Measurements from ENCODE around the gene RNU6-9. TPM values are rescaled to one million over a fixed set of nuclear protein-coding genes. Genes with fewer than 3 reads are reported as not detected.

The RNU6-9 gene
- total RNA-seq, 4 donors from 2014 or later: not detected

DNA sequence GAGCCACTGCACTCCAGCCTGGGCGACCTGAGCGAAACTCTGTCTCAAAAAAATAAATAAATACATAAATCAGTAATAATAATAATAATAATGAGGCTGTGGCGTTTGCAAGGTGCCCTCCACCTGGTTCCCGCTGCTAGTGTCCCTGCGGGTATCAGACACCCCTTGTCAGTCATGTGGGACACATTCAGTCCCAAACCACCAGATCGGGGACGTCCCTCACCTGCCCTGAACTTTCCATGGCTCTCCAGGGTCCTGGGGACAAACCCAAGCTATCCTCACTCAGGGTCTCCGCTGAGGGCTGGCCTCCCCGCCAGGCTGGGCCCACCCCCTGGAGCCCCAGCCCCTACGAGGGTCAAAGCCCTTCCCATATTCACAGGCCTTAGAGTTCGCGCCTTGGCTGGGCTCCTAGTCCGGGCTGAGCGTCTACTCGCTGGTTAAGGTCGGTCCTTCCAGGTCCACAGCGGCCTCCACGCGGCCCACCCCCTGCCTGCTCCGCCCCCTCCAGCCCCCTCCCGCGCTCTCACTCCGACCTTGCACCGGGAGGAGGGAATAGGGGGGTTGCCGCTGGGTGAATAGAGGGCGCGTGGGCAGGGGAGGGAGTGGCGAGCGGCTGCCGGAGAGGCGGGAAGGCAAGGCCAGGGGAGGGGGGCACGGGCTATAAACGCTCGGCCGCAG is 23.5 kb downstream of the RNU6-9 start:
- Histone ChIP-seq H3K27ac (no peak overlapping the region), H3K27me3 (peaks cover 57% of the 10 kb centered on the region), H3K9me3 (no peaks in the 10 kb centered on the region), H3K4me1 (peaks cover 0 to 72% (median 25%) of the 10 kb centered on the region in 3 donors), H3K4me3 (peak overlapping the region in 1 of 2 donors; percentile 44), H3K36me3 (no peaks in the 10 kb centered on the region)
- ATAC-seq: no peak
- WGBS, 2 donors (ENCODE audit: low coverage in 1 of 2): 78 to 80% methylated on average over 2 to 7 of the region's 35 CpGs
- TF ChIP-seq POLR2AphosphoS5 (IDR thresholded peaks at IDR 0.05) (no peak), POLR2A (IDR thresholded peaks at IDR 0.05) (no peak), EP300 (IDR thresholded peaks at IDR 0.05) (no peak)
- TF ChIP-seq, protein P1, sequence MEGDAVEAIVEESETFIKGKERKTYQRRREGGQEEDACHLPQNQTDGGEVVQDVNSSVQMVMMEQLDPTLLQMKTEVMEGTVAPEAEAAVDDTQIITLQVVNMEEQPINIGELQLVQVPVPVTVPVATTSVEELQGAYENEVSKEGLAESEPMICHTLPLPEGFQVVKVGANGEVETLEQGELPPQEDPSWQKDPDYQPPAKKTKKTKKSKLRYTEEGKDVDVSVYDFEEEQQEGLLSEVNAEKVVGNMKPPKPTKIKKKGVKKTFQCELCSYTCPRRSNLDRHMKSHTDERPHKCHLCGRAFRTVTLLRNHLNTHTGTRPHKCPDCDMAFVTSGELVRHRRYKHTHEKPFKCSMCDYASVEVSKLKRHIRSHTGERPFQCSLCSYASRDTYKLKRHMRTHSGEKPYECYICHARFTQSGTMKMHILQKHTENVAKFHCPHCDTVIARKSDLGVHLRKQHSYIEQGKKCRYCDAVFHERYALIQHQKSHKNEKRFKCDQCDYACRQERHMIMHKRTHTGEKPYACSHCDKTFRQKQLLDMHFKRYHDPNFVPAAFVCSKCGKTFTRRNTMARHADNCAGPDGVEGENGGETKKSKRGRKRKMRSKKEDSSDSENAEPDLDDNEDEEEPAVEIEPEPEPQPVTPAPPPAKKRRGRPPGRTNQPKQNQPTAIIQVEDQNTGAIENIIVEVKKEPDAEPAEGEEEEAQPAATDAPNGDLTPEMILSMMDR (IDR thresholded peaks at IDR 0.05): no peak

DNA sequence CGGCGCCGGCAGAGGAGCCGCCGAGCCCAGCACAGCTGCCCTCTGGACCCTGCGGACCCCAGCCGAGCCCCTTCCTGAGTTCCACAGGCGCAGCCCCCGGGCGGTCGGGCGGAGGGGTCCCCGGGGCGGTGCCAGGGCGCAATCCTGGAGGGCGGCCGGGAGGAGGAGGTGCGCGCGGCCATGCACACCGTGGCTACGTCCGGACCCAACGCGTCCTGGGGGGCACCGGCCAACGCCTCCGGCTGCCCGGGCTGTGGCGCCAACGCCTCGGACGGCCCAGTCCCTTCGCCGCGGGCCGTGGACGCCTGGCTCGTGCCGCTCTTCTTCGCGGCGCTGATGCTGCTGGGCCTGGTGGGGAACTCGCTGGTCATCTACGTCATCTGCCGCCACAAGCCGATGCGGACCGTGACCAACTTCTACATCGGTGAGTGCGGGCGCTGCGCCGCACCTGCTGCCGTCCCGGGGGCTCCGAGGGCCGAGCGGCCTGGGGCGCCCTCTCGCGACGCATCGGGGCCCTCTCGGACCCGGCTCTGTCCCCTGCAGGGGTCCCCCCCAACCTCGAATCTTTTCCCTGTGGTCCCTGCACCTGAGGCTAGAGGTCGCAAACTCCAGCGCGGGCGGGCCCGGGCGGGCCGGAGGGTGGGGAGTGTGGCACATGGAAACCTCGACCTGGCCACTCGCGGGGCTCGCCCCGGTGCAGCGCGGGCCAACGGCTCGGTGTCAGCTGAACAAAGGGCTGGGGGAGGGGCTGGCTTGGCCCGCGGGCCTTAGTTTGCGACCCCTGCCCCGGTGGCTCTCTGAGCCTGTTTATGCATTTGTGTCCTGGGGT is 24.3 kb downstream of the RNU6-9 start, which contains the start of gene KISS1R:
TSS of gene KISS1R (plus strand) at position 11 of the 829 bp plus-strand sequence. CDS start at position 181, 170 bp downstream.
- 0% methylated on average over 10 of the region's 87 CpGs; no CpG with 5 or more reads in 1 of the 2 donors for WGBS, 2 donors (ENCODE audit: low coverage in 1 of 2)
- Histone ChIP-seq H3K36me3 (no peaks in the 10 kb centered on the region), H3K4me1 (peaks cover 0 to 66% (median 25%) of the 10 kb centered on the region in 3 donors), H3K9me3 (no peaks in the 10 kb centered on the region), H3K4me3 (peak within 1 kb of the TSS in 1 of 2 donors; percentile 44), H3K27ac (no peak within 1 kb of the TSS), H3K27me3 (peaks cover 57% of the 10 kb centered on the region)
- TF ChIP-seq, protein P1 (IDR thresholded peaks at IDR 0.05): peak in 2 of 4 experiments; percentile 20 to 63
- TF ChIP-seq POLR2A (IDR thresholded peaks at IDR 0.05) (no peak), POLR2AphosphoS5 (IDR thresholded peaks at IDR 0.05) (no peak), EP300 (IDR thresholded peaks at IDR 0.05) (no peak)
- ATAC-seq: no peak

DNA sequence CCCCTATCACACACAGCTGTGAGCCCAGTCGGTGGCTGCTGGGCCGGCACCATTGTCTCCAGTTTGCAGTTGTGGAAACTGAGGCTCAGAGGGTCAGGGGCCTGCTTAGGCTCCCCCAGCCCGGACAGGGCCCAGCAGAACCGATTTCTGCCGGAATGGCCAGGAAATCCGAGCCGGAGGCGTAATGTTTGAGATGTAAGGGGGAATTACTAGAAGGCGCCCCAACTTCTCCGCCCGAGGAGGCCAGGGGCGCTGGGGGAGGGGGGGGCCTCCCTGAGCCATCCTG is 24.8 kb downstream of the RNU6-9 start:
- Histone ChIP-seq H3K9me3 (no peaks in the 10 kb centered on the region), H3K36me3 (no peaks in the 10 kb centered on the region), H3K27me3 (peaks cover 57% of the 10 kb centered on the region), H3K4me3 (no peak overlapping the region), H3K27ac (no peak overlapping the region), H3K4me1 (peaks cover 0 to 66% (median 25%) of the 10 kb centered on the region in 3 donors)
- ATAC-seq: no peak
- no peak for TF ChIP-seq POLR2A (IDR thresholded peaks at IDR 0.05)
- no peak for TF ChIP-seq EP300 (IDR thresholded peaks at IDR 0.05)
- no peak for TF ChIP-seq POLR2AphosphoS5 (IDR thresholded peaks at IDR 0.05)
- TF ChIP-seq, protein P1 (IDR thresholded peaks at IDR 0.05): no peak
- no CpG with 5 or more reads among the region's 12 CpGs for WGBS, 2 donors (ENCODE audit: low coverage in 1 of 2)

DNA sequence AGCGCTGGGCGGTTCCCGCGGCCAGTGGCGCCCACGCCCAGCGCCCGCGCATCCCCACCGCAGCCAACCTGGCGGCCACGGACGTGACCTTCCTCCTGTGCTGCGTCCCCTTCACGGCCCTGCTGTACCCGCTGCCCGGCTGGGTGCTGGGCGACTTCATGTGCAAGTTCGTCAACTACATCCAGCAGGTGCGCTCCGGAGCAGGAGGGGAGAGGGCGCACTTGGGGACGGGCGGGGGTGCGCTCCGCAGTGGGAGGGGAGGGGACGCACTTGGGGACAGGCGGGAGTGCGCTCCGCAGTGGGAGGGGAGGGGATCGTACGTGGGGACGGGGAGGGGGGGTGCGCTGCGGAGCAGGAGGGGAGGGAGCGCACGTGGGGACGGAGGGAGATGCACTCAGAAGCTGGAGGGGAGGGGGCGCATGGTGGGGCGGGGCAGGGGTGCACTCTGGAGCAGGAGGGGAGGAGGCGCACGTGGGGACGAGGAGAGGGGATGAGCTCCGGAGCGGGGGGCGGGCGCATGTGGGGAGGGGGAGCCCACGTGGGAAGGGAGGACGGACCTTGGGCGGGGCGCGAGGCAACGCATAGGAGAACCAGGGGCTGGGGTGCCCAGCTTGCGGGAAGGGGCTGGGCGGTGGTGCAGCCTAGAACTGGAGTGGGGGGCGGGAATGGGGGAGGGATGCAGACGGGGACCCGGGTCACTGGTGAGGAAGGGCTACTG is 25.4 kb downstream of the RNU6-9 start:
- H3K9me3 ChIP-seq: no peaks in the 10 kb centered on the region
- TF ChIP-seq POLR2AphosphoS5 (IDR thresholded peaks at IDR 0.05) (no peak), EP300 (IDR thresholded peaks at IDR 0.05) (no peak), POLR2A (IDR thresholded peaks at IDR 0.05) (no peak)
- TF ChIP-seq, protein P1 (IDR thresholded peaks at IDR 0.05): no peak
- no peaks in the 10 kb centered on the region for H3K36me3 ChIP-seq
- no peak overlapping the region for H3K4me3 ChIP-seq
- no peak for ATAC-seq
- H3K4me1 ChIP-seq: peaks cover 0 to 65% (median 25%) of the 10 kb centered on the region in 3 donors
- no CpG with 5 or more reads among the region's 58 CpGs for WGBS, 2 donors (ENCODE audit: low coverage in 1 of 2)
- H3K27me3 ChIP-seq: peaks cover 57% of the 10 kb centered on the region
- H3K27ac ChIP-seq: no peak overlapping the region

Measured in gastroesophageal sphincter (tissue), 4 donors.